PFSK-1 (cell line): Measurements from ENCODE around the gene SLC41A3.

Source experiments
- FOXP2 ChIP-seq: optimal IDR thresholded peaks from 2 replicates; pipeline ENCODE3; 2011; ENCODE audit warnings: borderline replicate concordance, control low read depth, inconsistent platforms; ENCODE audit not compliant: insufficient read depth; ENCODE audit errors: extremely low read length, extremely low read depth
- POLR2AphosphoS5 ChIP-seq: IDR thresholded peaks from 2 replicates; pipeline ENCODE4 v1.6.1; 2012; ENCODE audit warnings: low read depth, mild to moderate bottlenecking, control low read depth, low read length, moderate library complexity
- REST ChIP-seq, 2 experiments: IDR thresholded peaks; 2 replicates each; pipeline versions ENCODE4 v1.6.1 to v1.8.0; 2011 to 2012; ENCODE audit warnings: low read depth in 2 of 2, low read length in 2 of 2, control low read depth in 1 of 2, inconsistent platforms in 1 of 2, mild to moderate bottlenecking in 1 of 2, moderate library complexity in 1 of 2; ENCODE audit not compliant: insufficient read depth in 1 of 2
- SIN3A ChIP-seq: IDR thresholded peaks from 2 replicates; pipeline ENCODE4 v1.6.1; 2012; ENCODE audit warnings: mild to moderate bottlenecking, low read length, moderate library complexity, borderline replicate concordance; ENCODE audit not compliant: insufficient read depth
- TAF1 ChIP-seq: IDR thresholded peaks from 2 replicates; pipeline ENCODE4 v1.6.1; 2012; ENCODE audit warnings: low read length, control low read depth, borderline replicate concordance; ENCODE audit not compliant: insufficient read depth

Gene SLC41A3

GRCh38 chr3:126024049-126024854 is 59.7 kb downstream of the SLC41A3 start:
- TF ChIP-seq SIN3A (no peak), TAF1 (no peak), FOXP2 (no peak), REST (IDR thresholded peaks at IDR 0.05; ENCODE audit: insufficient read depth in 1 of 2, low read depth in 2 of 2, low read length in 2 of 2) (no peak)

- TF ChIP-seq REST (IDR thresholded peaks at IDR 0.05; ENCODE audit: insufficient read depth in 1 of 2, low read depth in 2 of 2, low read length in 2 of 2) (peak; percentile 55 to 79; a peak in 2 of 4 replicates), TAF1 (no peak), POLR2AphosphoS5 (no peak), FOXP2 (no peak), SIN3A (no peak)
Measured at GRCh38 chr3:126023390-126023789, 60.5 kb downstream of the SLC41A3 start.

GRCh38 chr3:126022741-126023359 is 61.1 kb downstream of the SLC41A3 start:
- TF ChIP-seq POLR2AphosphoS5, result no peak

DNA sequence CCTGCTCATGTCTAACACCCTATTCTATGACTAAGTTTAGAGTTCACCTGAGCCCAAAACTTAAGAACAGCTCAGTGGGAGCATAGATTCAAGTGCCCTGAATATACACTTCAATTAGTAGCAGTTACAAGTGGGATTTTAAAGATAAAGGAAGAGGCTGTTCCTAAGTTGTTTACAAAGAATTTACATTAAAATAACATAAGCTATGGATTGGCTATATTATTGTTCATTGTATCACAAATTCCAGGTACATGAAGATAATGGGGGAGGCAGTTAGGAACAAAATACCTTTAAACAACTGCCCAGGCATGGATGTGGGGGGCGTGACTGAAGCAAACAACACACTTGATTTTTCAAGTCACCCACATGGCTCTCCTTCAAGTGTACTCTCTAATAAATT is 62.2 kb downstream of the SLC41A3 start:
- no peak for TF ChIP-seq FOXP2
- TF ChIP-seq SIN3A, result no peak
- TF ChIP-seq POLR2AphosphoS5, result no peak
- no peak for TF ChIP-seq TAF1
- TF ChIP-seq REST (IDR thresholded peaks at IDR 0.05; ENCODE audit: insufficient read depth in 1 of 2, low read depth in 2 of 2, low read length in 2 of 2), result no peak

GRCh38 chr3:126021224-126021623 is 62.7 kb downstream of the SLC41A3 start:
- TF ChIP-seq TAF1 (no peak), SIN3A (no peak), POLR2AphosphoS5 (no peak), FOXP2 (no peak), REST (IDR thresholded peaks at IDR 0.05; ENCODE audit: insufficient read depth in 1 of 2, low read depth in 2 of 2, low read length in 2 of 2) (no peak)
